Left ventricle myocardium inferior (tissue), 1 donor: ENCODE results near the gene PRKCB. TPM values are rescaled to one million over a fixed set of nuclear protein-coding genes. Genes with fewer than 3 reads are reported as not detected.

ENCODE experiments used
- DNase-seq: peaks from one replicate; pipeline ENCODE4 v3.0.0-alpha.2; 2020
- H3K27ac ChIP-seq: fragments of 200-600 bp; replicated peaks from 2 replicates; pipeline ENCODE4 v1.8.0; 2021
- H3K27me3 ChIP-seq: fragments of 200-600 bp; 2 replicates; pipeline ENCODE4 v1.8.0; 2021; ENCODE audit warnings: low read depth
- H3K36me3 ChIP-seq: fragments of 200-600 bp; 2 replicates; pipeline ENCODE4 v1.8.0; 2021
- H3K4me1 ChIP-seq: fragments of 200-600 bp; 2 replicates; pipeline ENCODE4 v1.8.0; 2021
- H3K4me3 ChIP-seq: fragments of 200-600 bp; 2 replicates; pipeline ENCODE4 v1.8.0; 2021; ENCODE audit warnings: mild to moderate bottlenecking, moderate library complexity
- H3K9me3 ChIP-seq: fragments of 200-600 bp; replicated peaks from 2 replicates; pipeline ENCODE4 v1.8.0; 2021
- intact Hi-C: fragments of 100-400 bp; cut with micrococcal nuclease; formaldehyde crosslinking; loops from one replicate; pipeline ENCODE4 v1.11.0; 2022
- total RNA-seq: library from RNA; stranded (reverse); fragmentation: NEBNext Ultra II Directional; extraction: Animal tissue kit (Norgen Biotek cat#: 25700); gene quantifications from one replicate; pipeline ENCODE4 v1.2.1, GENCODE V29; 2021
- TF ChIP-seq, protein P1 (sequence below): fragments of 200-600 bp; IDR thresholded peaks from 2 replicates; pipeline ENCODE4 v1.8.0; 2021; ENCODE audit warnings: antibody characterized with exemption, mild to moderate bottlenecking, borderline replicate concordance
- donor health status: DM: no; HTN: yes; CAD: no; lungs with severe emphysema.

Gene PRKCB
- total RNA-seq, 1 donor from 2014 or later = 1.6 TPM

DNA sequence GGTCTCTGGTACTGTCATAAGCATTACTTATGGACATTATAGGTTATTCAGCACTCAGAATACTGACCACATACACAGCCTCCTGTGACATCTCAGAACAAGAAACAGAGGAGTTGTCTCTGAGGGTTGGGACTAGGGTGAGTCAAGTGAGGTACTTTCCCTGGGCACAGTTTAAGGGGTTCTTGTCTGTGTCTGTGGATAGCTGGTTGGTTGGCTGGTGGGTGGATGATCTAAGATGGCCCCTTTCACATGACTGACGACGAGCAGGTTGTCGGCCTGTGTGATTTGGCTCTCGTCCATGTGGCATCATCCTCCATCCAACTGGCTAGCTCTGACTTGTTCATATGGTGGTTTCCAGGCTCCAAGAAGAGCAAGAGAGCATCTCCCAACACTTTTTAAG is 163.9 kb downstream of the PRKCB start:
- intact Hi-C loops = no loop called here
- TF ChIP-seq, protein P1, sequence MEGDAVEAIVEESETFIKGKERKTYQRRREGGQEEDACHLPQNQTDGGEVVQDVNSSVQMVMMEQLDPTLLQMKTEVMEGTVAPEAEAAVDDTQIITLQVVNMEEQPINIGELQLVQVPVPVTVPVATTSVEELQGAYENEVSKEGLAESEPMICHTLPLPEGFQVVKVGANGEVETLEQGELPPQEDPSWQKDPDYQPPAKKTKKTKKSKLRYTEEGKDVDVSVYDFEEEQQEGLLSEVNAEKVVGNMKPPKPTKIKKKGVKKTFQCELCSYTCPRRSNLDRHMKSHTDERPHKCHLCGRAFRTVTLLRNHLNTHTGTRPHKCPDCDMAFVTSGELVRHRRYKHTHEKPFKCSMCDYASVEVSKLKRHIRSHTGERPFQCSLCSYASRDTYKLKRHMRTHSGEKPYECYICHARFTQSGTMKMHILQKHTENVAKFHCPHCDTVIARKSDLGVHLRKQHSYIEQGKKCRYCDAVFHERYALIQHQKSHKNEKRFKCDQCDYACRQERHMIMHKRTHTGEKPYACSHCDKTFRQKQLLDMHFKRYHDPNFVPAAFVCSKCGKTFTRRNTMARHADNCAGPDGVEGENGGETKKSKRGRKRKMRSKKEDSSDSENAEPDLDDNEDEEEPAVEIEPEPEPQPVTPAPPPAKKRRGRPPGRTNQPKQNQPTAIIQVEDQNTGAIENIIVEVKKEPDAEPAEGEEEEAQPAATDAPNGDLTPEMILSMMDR = no peak
- peaks cover 44% of the 10 kb centered on the region for H3K27me3 ChIP-seq

DNA sequence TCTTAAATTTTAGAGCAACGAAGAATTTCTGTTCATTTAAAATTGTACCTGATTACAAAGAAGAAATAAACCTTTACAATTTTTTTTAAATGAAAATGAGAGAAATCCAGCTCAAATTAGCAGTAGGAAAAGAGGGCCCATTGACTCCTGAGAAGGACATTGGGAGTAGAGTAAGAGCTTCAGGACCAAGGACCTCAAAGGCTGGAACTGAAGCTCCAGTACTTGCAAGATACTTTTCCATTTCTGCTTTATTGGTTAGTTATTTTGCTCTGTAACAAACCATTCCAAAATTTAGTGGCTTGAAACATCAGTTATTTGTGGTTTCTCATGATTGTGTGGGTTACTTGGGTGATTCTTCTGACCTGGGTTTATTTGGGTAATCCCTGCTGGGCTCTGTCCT is 165.9 kb downstream of the PRKCB start:
- Histone ChIP-seq H3K4me1 (no peaks in the 10 kb centered on the region), H3K36me3 (no peaks in the 10 kb centered on the region), H3K9me3 (no peaks in the 10 kb centered on the region), H3K27ac (no peak overlapping the region), H3K4me3 (no peak overlapping the region), H3K27me3 (peaks cover 64% of the 10 kb centered on the region)
- no peak for DNase-seq
- TF ChIP-seq, protein P1 = no peak
- intact Hi-C loops = no loop called here

More for the DNA sequence above, 163.9 kb downstream of the PRKCB start:
- Histone ChIP-seq H3K9me3 (no peaks in the 10 kb centered on the region), H3K4me1 (no peaks in the 10 kb centered on the region), H3K27ac (no peak overlapping the region), H3K36me3 (no peaks in the 10 kb centered on the region), H3K4me3 (no peak overlapping the region)
- no peak for DNase-seq

DNA sequence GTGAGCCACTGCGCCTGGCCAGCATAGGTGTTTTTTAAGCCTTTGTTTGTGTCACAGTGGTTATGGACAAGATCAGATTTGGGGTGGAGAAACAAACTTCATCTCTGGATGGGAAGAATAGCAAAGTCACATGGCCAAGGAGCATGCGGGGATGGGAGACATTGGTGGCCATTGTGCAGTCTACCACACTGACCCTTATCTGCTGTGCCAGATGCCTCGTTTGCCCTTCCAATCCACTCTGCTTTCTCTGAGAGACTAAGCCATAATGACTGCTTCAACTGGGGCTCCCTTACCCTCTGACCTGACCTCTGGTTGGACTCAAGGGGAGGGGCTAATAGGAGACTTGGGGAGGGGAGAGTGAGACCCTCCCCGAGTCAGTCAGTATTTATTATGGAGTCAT is 166.8 kb downstream of the PRKCB start:
- DNase-seq = no peak
- intact Hi-C loops = no loop called here

DNA sequence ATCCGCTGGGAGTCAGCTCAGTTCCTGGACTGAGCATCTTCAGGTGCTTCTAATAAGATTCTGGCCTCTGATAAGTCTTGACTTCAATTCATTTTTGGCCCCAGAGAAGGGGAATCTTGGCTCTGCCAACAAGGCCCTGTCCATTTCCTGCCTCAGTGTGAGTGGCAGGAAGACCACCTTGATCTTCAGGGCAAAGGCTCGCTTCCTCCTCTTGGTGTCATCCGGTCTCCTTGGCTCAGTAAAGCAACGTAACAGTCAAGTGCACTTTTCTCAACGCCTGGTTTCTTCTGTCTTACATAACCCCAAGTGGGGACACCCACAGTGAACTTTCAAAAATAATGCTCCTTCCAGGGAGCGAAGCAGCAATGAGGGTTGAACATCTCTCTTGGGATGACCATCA is 169.8 kb downstream of the PRKCB start:
- Histone ChIP-seq H3K27ac (no peak overlapping the region), H3K27me3 (peaks cover 60% of the 10 kb centered on the region), H3K9me3 (no peaks in the 10 kb centered on the region), H3K4me3 (no peak overlapping the region), H3K36me3 (no peaks in the 10 kb centered on the region), H3K4me1 (no peaks in the 10 kb centered on the region)
- TF ChIP-seq, protein P1 = no peak
- intact Hi-C loops = no loop called here
- no peak for DNase-seq

More for the DNA sequence above, 166.8 kb downstream of the PRKCB start:
- Histone ChIP-seq H3K36me3 (no peaks in the 10 kb centered on the region), H3K4me1 (no peaks in the 10 kb centered on the region), H3K27me3 (peaks cover 70% of the 10 kb centered on the region), H3K9me3 (no peaks in the 10 kb centered on the region), H3K4me3 (no peak overlapping the region), H3K27ac (no peak overlapping the region)
- TF ChIP-seq, protein P1 = no peak

DNA sequence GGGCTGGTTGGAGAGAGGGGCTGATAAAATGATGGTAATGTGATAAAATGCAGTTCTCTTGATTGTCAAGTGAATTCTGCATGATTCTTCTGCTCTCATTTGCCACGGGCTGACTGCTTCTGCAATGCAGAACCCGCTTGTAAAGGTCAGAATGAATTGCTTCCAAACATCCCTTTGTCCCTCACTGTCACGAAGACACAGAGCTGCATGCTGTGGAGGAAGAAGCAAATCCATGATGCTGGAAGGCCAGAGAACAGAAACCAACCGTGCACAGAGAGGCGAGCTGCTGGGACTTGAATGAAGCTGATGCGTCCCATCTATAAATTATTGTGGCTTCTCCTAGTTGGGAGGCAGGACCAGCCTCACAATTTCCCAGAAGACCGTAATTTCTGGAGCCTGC is 171.6 kb downstream of the PRKCB start:
- Histone ChIP-seq H3K9me3 (no peaks in the 10 kb centered on the region), H3K4me1 (no peaks in the 10 kb centered on the region), H3K4me3 (no peak overlapping the region), H3K27ac (no peak overlapping the region), H3K27me3 (peaks cover 75% of the 10 kb centered on the region), H3K36me3 (no peaks in the 10 kb centered on the region)
- no peak for DNase-seq
- TF ChIP-seq, protein P1 = no peak
- intact Hi-C loops = no loop called here

DNA sequence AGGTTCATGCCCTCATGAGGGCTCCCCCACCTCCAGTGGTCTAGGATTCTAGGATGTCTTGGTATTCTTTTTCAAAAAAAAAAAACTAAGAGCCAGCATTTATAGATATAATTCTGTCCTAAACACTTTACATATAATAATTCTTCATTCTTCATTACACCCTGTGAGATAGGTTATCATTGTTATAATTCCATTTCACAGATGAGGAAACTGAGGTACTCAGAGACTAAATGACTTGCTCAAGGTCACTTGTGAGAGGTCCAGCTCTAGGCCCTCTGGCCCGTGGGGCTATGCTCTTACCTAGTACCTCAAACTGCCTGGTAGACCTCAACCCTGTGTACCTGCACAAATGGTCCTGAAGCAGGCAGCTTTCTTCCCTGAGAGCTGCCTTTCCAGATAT is 172.2 kb downstream of the PRKCB start:
- intact Hi-C loops = no loop called here
- peaks cover 79% of the 10 kb centered on the region for H3K27me3 ChIP-seq
- no peak overlapping the region for H3K4me3 ChIP-seq
- H3K9me3 ChIP-seq = no peaks in the 10 kb centered on the region
- H3K4me1 ChIP-seq = no peaks in the 10 kb centered on the region
- TF ChIP-seq, protein P1 = no peak
- no peaks in the 10 kb centered on the region for H3K36me3 ChIP-seq
- no peak for DNase-seq
- H3K27ac ChIP-seq = no peak overlapping the region
